H1 (cell line): ENCODE results near the gene DNAJC21. TPM values are rescaled to one million over a fixed set of nuclear protein-coding genes. Genes with fewer than 3 reads are reported as not detected.
"Not testable (repeated sequence)": the region's sequence is repeated elsewhere in the genome, so short reads cannot be mapped to it uniquely, and the experiment has no call there.

Source experiments
- CTCF ChIA-PET: fragments of 300-600 bp; sonication (Branson Sonifier 250); formaldehyde crosslinking; loops from one replicate; lab custom pipeline; 2021; ENCODE audit not compliant: partially characterized antibody; lab: Charles Lee
- POLR2A ChIA-PET: fragments of 300-600 bp; sonication (Branson Sonifier 250); formaldehyde crosslinking; loops from one replicate; lab custom pipeline; 2021; ENCODE audit warnings: inconsistent platforms; ENCODE audit not compliant: partially characterized antibody; lab: Charles Lee
- DNase-seq, 2 experiments: peaks; one replicate each; pipeline versions ENCODE4 v3.0.0 to v3.0.0-alpha.2; 2010 to 2022; ENCODE audit warnings: low spot score in 2 of 2, low read depth in 1 of 2, mixed read lengths in 1 of 2
- FAIRE-seq: peaks from 2 replicates; lab custom pipeline; 2011; peaks lifted over from hg19 to GRCh38; lab: Jason Lieb, UNC
- H2AFZ ChIP-seq: 2 replicates; pipeline ENCODE4 v1.8.1; 2012; ENCODE audit warnings: low read length, inconsistent platforms
- H2AK5ac ChIP-seq: 2 replicates; pipeline ENCODE4 v1.6.1; 2013; ENCODE audit warnings: low read depth, low read length
- H2BK120ac ChIP-seq: replicated peaks from 2 replicates; pipeline ENCODE3; 2013; ENCODE audit warnings: low read depth, low read length, inconsistent platforms
- H2BK12ac ChIP-seq: 2 replicates; pipeline ENCODE4 v1.6.1; 2013; ENCODE audit warnings: low read depth, low read length
- H2BK15ac ChIP-seq: 2 replicates; pipeline ENCODE4 v1.6.1; 2013; ENCODE audit warnings: low read length
- H2BK20ac ChIP-seq: 2 replicates; pipeline ENCODE4 v1.6.1; 2013; ENCODE audit warnings: low read length
- H2BK5ac ChIP-seq: 2 replicates; pipeline ENCODE4 v1.6.1; 2013; ENCODE audit warnings: low read depth, low read length
- H3K14ac ChIP-seq: 2 replicates; pipeline ENCODE4 v1.6.1; 2013; ENCODE audit warnings: inconsistent platforms; ENCODE audit not compliant: insufficient read length
- H3K18ac ChIP-seq: 2 replicates; pipeline ENCODE4 v1.6.1; 2013; ENCODE audit warnings: low read length; ENCODE audit errors: extremely low read depth
- H3K23ac ChIP-seq: 2 replicates; pipeline ENCODE4 v1.6.1; 2013; ENCODE audit warnings: inconsistent platforms; ENCODE audit not compliant: insufficient read length
- H3K23me2 ChIP-seq: 2 replicates; pipeline ENCODE4 v1.6.1; 2013; ENCODE audit warnings: low read depth, low read length
- H3K27ac ChIP-seq: 2 replicates; pipeline ENCODE4 v1.6.1; 2011; ENCODE audit warnings: low read depth, low read length, inconsistent platforms
- H3K27me3 ChIP-seq, 4 experiments: replicated peaks in 1 of 4; 1 replicate in 1 of 4; 2 replicates in 3 of 4; pipeline versions ENCODE4 v1.6.1 to v1.8.1; 2011 to 2013; ENCODE audit warnings: low read length in 3 of 4, mild to moderate bottlenecking in 3 of 4, inconsistent platforms in 2 of 4, mixed read lengths in 2 of 4, moderate library complexity in 1 of 4; ENCODE audit not compliant: control insufficient read depth in 3 of 4, insufficient read depth in 3 of 4; ENCODE audit errors: extremely low read depth in 1 of 4
- H3K36me3 ChIP-seq, 4 experiments: 2 replicates each; pipeline versions ENCODE4 v1.6.1 to v1.8.1; 2011 to 2013; ENCODE audit warnings: mild to moderate bottlenecking in 4 of 4, low read length in 3 of 4, moderate library complexity in 2 of 4, control low read depth in 1 of 4, inconsistent platforms in 1 of 4; ENCODE audit not compliant: insufficient read depth in 4 of 4, control insufficient read depth in 2 of 4
- H3K4ac ChIP-seq: replicated peaks from 2 replicates; pipeline ENCODE3; 2013; ENCODE audit warnings: low read length, low read depth, mixed read lengths, inconsistent platforms; ENCODE audit not compliant: insufficient read length
- H3K4me1 ChIP-seq, 4 experiments: replicated peaks in 1 of 4; 1 replicate in 1 of 4; 2 replicates in 3 of 4; pipeline versions ENCODE4 v1.6.1 to v1.8.1; 2011 to 2013; ENCODE audit warnings: low read length in 3 of 4, inconsistent platforms in 2 of 4, mixed read lengths in 1 of 4; ENCODE audit not compliant: insufficient read depth in 4 of 4, control insufficient read depth in 3 of 4
- H3K4me2 ChIP-seq, 2 experiments: 2 replicates each; pipeline versions ENCODE4 v1.6.1 to v1.8.1; 2011 to 2013; ENCODE audit warnings: low read depth in 2 of 2, low read length in 2 of 2, control low read depth in 1 of 2, inconsistent platforms in 1 of 2, mild to moderate bottlenecking in 1 of 2; ENCODE audit not compliant: insufficient read depth in 1 of 2
- H3K4me3 ChIP-seq, 4 experiments: fragments of 200-600, 300-600 bp in 1 of 4; sonication (generic), shearing (Covaris generic), sonication (Bioruptor Twin) in 1 of 4; 2 replicates each; pipeline versions ENCODE4 v1.5.1 to v1.8.1; 2011 to 2016; ENCODE audit warnings: low read length in 4 of 4, low read depth in 3 of 4, control low read depth in 2 of 4, inconsistent platforms in 2 of 4, mild to moderate bottlenecking in 2 of 4, mixed read lengths in 1 of 4, moderate library complexity in 1 of 4; ENCODE audit not compliant: insufficient read depth in 2 of 4; ENCODE audit errors: extremely low read depth in 1 of 4
- H3K56ac ChIP-seq: replicated peaks from 2 replicates; pipeline ENCODE3; 2013; ENCODE audit warnings: low read depth, mild to moderate bottlenecking, mixed read lengths, low read length, inconsistent platforms; ENCODE audit not compliant: insufficient read length
- H3K79me1 ChIP-seq: 2 replicates; pipeline ENCODE4 v1.6.1; 2013; ENCODE audit warnings: low read depth, low read length, control low read depth
- H3K79me2 ChIP-seq, 2 experiments: 2 replicates each; pipeline versions ENCODE4 v1.6.1 to v1.8.1; 2012 to 2013; ENCODE audit warnings: low read length in 2 of 2, mild to moderate bottlenecking in 2 of 2, inconsistent platforms in 1 of 2; ENCODE audit not compliant: insufficient read depth in 2 of 2, control insufficient read depth in 1 of 2
- H3K9ac ChIP-seq, 4 experiments: replicated peaks in 1 of 4; 1 replicate in 1 of 4; 2 replicates in 3 of 4; pipeline versions ENCODE4 v1.6.1 to v1.8.1; 2011 to 2013; ENCODE audit warnings: low read depth in 3 of 4, low read length in 3 of 4, control low read depth in 2 of 4, mild to moderate bottlenecking in 2 of 4, moderate library complexity in 2 of 4, inconsistent platforms in 1 of 4; ENCODE audit errors: extremely low read depth in 1 of 4
- H3K9me3 ChIP-seq, 2 experiments: 2 replicates each; pipeline versions ENCODE4 v1.6.1 to v1.8.1; 2012 to 2013; ENCODE audit warnings: mild to moderate bottlenecking in 2 of 2, moderate library complexity in 2 of 2, control low read depth in 1 of 2, inconsistent platforms in 1 of 2, low read depth in 1 of 2, low read length in 1 of 2, mixed read lengths in 1 of 2; ENCODE audit not compliant: insufficient read depth in 2 of 2
- H4K20me1 ChIP-seq, 2 experiments: replicated peaks in 1 of 2; 2 replicates each; pipeline versions ENCODE3 to v1.8.1; 2011 to 2013; ENCODE audit warnings: inconsistent platforms in 2 of 2, low read length in 2 of 2, mild to moderate bottlenecking in 1 of 2; ENCODE audit not compliant: insufficient read depth in 2 of 2, control insufficient read depth in 1 of 2
- H4K5ac ChIP-seq: 2 replicates; pipeline ENCODE4 v1.6.1; 2013; ENCODE audit warnings: low read length, low read depth, mixed read lengths, inconsistent platforms; ENCODE audit not compliant: insufficient read length
- H4K8ac ChIP-seq: 2 replicates; pipeline ENCODE4 v1.8.0; 2013; ENCODE audit warnings: mild to moderate bottlenecking, moderate library complexity, low read length, inconsistent platforms; ENCODE audit not compliant: insufficient read depth; ENCODE audit errors: extremely low read depth
- H4K91ac ChIP-seq: replicated peaks from 2 replicates; pipeline ENCODE3; 2013; ENCODE audit warnings: low read length, mixed read lengths, inconsistent platforms; ENCODE audit not compliant: insufficient read length
- WGBS, 2 experiments: shearing (Covaris generic) in 1 of 2; methylation state at CpG; one replicate each; pipeline versions ENCODE4 v1.1.6 to v1.1.7; 2013 to 2015; ENCODE audit warnings: low lambda C conversion rate in 2 of 2, mixed read lengths in 2 of 2, inconsistent platforms in 1 of 2, low coverage in 1 of 2, missing lambda C conversion rate in 1 of 2; ENCODE audit not compliant: insufficient replicate concordance in 2 of 2, insufficient coverage in 1 of 2, insufficient read length in 1 of 2; ENCODE audit errors: extremely low coverage in 1 of 2, missing lambda C conversion rate in 1 of 2; 5-methylcytosine and 5-hydroxymethylcytosine counted together
- polyA plus RNA-seq, 7 experiments: library from polyadenylated mRNA; depleted of rRNA in 3 of 7; stranded (reverse) in 5 of 7; unstranded in 2 of 7; fragments of >200 nt in 5 of 7; fragments of 200-250 nt in 2 of 7; gene quantifications; 1 replicate in 5 of 7; 2 replicates in 1 of 7; 4 replicates in 1 of 7; pipeline versions ENCODE4 v1.2.1 to v1.2.3, GENCODE V29; 2011 to 2013; ENCODE audit warnings: missing spikeins in 2 of 7, mixed read lengths in 2 of 7
- total RNA-seq: library from RNA; stranded (reverse); fragmentation: NEBNext Ultra II Directional; extraction: Animal tissue kit (Norgen Biotek cat#: 25700); gene quantifications from 2 replicates; pipeline ENCODE4 v1.2.1, GENCODE V29; 2021

The DNAJC21 gene
- total and polyA plus RNA-seq, 2 of the 8 experiments (the other 6 are each of a cell fraction or from before 2014, with no cell fraction given), result 5.1 to 47.5 TPM

GRCh38 chr5:34971655-34972054, 42.3 kb downstream of the DNAJC21 start:
- H3K4me1 ChIP-seq, H3K9me3 ChIP-seq, H2BK20ac ChIP-seq, H3K36me3 ChIP-seq, H3K27ac ChIP-seq, H3K4me2 ChIP-seq, DNase-seq, H2BK15ac ChIP-seq, H2BK120ac ChIP-seq, H3K4ac ChIP-seq, H4K8ac ChIP-seq, H3K4me3 ChIP-seq, H4K5ac ChIP-seq, H3K9ac ChIP-seq, H3K14ac ChIP-seq, CTCF ChIA-PET, H2BK5ac ChIP-seq, H2AK5ac ChIP-seq, H2AFZ ChIP-seq, H2BK12ac ChIP-seq, H3K56ac ChIP-seq, H3K23me2 ChIP-seq, H3K27me3 ChIP-seq, FAIRE-seq, H4K91ac ChIP-seq, H3K18ac ChIP-seq, H3K79me1 ChIP-seq, H3K79me2 ChIP-seq, H4K20me1 ChIP-seq, H3K23ac ChIP-seq, POLR2A ChIA-PET: not testable (repeated sequence)
- WGBS, 2 experiments, result 88% methylated on average over 1 of the region's 4 CpGs; no CpG with 5 or more reads in 1 of the 2 experiments
